ENCODE data around the gene SCAANT1.

GRCh38 chr3:63910891-63911290 is 1.3 kb downstream of the SCAANT1 start:
- TF ChIP-seq CTCF (IDR thresholded peaks at IDR 0.05) (no peak), EP300 (IDR thresholded peaks at IDR 0.05) (no peak), POLR2A (IDR thresholded peaks at IDR 0.05) (no peak), POLR2AphosphoS5 (IDR thresholded peaks at IDR 0.05) (no peak)

All from stomach (tissue), 4 donors.